ENCODE measurements around the gene HADH. TPM values are rescaled to one million over a fixed set of nuclear protein-coding genes. Genes with fewer than 3 reads are reported as not detected.

Gene HADH
- total RNA-seq = 4.7 and 6.1 TPM in 2 replicates

DNA sequence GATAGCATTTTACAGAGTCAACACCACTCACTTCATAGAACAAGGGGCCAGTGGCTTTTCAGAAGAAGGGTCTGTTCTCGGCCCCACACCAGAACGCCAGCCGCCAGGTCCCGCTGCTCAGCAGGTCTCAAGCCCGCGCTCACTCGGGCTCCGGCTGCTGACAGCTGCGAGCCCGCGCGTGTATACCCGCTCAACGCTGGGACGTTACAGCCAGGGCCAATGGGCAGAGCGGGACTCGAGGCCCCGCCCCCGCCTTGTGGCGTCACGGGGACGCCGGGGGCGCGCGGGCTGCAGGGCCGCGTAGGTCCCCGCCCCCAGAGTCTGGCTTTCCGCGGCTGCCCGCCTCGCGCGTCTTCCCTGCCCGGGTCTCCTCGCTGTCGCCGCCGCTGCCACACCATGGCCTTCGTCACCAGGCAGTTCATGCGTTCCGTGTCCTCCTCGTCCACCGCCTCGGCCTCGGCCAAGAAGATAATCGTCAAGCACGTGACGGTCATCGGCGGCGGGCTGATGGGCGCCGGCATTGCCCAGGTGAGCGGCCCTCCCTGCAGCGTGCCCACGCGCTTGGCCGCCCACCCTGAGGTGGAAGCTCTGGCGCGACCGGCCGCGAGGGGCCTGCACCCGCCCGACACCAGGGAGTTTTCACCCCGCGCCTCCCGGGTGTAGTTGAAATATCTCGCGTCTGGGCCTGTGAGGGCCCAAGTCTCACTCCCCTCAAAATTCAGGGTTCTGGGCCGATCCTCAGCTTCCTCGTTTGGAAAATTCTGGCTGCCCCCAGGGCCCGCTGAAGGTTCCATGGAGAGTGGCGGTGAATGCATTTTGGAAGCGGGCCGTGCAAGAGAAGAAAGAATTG lies at the start of gene HADH:
Gene HADH, plus strand, starts transcription at position 353 of the 850 bp plus-strand sequence. Its CDS starts 44 bp downstream, at position 397.

Other genes with a start within 250 kb of the HADH start
- gene SGMS2, start 165.0 kb upstream of the HADH start, total RNA-seq = 67.0 and 104 TPM in 2 replicates
- 11.2 and 22.3 TPM in 2 replicates for gene CYP2U1, start 58.3 kb upstream of the HADH start, total RNA-seq
- 0.14 TPM in 1 of 2 replicates, not detected in the other for gene LEF1, start 179.0 kb downstream of the HADH start, total RNA-seq